Ovary (tissue), 9 donors: ENCODE results near the gene COL6A1. TPM values are rescaled to one million over a fixed set of nuclear protein-coding genes. Genes with fewer than 3 reads are reported as not detected.

Experiments
- DNase-seq, 5 donors: peaks; one replicate each; pipeline ENCODE4 v3.0.0-alpha.2; 2019 to 2020
- H3K27ac ChIP-seq, 2 donors: fragments of 200-600 bp; one replicate each; pipeline versions ENCODE4 v1.5.1 to v1.8.0; 2019 to 2022
- H3K27me3 ChIP-seq: fragments of 200-600 bp; one replicate; pipeline ENCODE4 v1.8.0; 2022
- H3K36me3 ChIP-seq: fragments of 200-600 bp; sonication (generic); one replicate; pipeline ENCODE4 v1.5.1; 2019
- H3K4me1 ChIP-seq: one replicate; pipeline ENCODE4 v1.8.1; 2013; ENCODE audit warnings: mild to moderate bottlenecking, moderate library complexity; ENCODE audit not compliant: insufficient read depth
- H3K4me3 ChIP-seq: fragments of 200-600 bp; sonication (generic); one replicate; pipeline ENCODE4 v1.5.1; 2017
- H3K9me3 ChIP-seq, 2 donors: fragments of 200-600 bp in 1 of 2; sonication (generic) in 1 of 2; one replicate each; pipeline versions ENCODE4 v1.5.1 to v1.8.1; 2013 to 2019; ENCODE audit warnings: mild to moderate bottlenecking in 1 of 2, moderate library complexity in 1 of 2
- EP300 ChIP-seq: sonication (generic); formaldehyde crosslinking; IDR thresholded peaks from one replicate; pipeline ENCODE4 v1.6.1; 2017; ENCODE audit warnings: antibody characterized with exemption
- POLR2A ChIP-seq: fragments of 450-650 bp; IDR thresholded peaks from one replicate; pipeline ENCODE4 v1.6.1; 2017; ENCODE audit warnings: antibody characterized with exemption, mild to moderate bottlenecking, moderate library complexity
- WGBS, 3 donors: extraction: QIAGEN DNeasy Blood & Tissue Kit in 1 of 3; methylation state at CpG; one replicate each; pipeline versions ENCODE4 v1.1.5 to v1.1.7; 2013 to 2017; 5-methylcytosine and 5-hydroxymethylcytosine counted together
- intact Hi-C, 4 donors: fragments of 100-400 bp; cut with DNase I; formaldehyde crosslinking; loops; one replicate each; pipeline versions ENCODE4 v1.11.0 to v1.15.1; 2022 to 2023
- polyA plus RNA-seq, 2 donors: library from polyadenylated mRNA; stranded (reverse); fragments of 200-250 nt in 1 of 2; fragments of 350-450 nt in 1 of 2; fragmentation: Illumina TruSeq in 1 of 2; extraction: RNeasy Lipid Tissue Mini Kit (QIAGEN cat#74804) in 1 of 2; gene quantifications; one replicate each; pipeline ENCODE4 v1.2.3, GENCODE V29; 2013 to 2014
- total RNA-seq, 7 donors: library from RNA; depleted of rRNA in 2 of 7; stranded (reverse); fragments of >200 nt in 2 of 7; fragmentation: NEBNext Ultra II Directional in 3 of 7; extraction: Animal tissue kit (Norgen Biotek cat#: 25700) in 3 of 7; gene quantifications; one replicate each; pipeline versions ENCODE4 v1.1.0 to v1.2.4, GENCODE V29; 2016 to 2023
- TF ChIP-seq, protein P1 (sequence below), 3 donors: fragments of 450-650 bp in 2 of 3; fragments of 200-600 bp in 1 of 3; IDR thresholded peaks; one replicate each; pipeline versions ENCODE4 v1.5.1 to v1.8.0; 2016 to 2022; ENCODE audit warnings: antibody characterized with exemption in 3 of 3, mild to moderate bottlenecking in 1 of 3
- donor health status: DM: no; HTN: no; CAD: no; lungs with moderate emphysema.
- donor health status: DM: no; HTN: no; CAD: no.
- donor health status: Bipolar disorder and iron deficiency.
- donor health status: DM: yes; HTN: yes; CAD: no.
- donor health status: DM: no; HTN: no; CAD: no.
- donor health status: DM: yes; HTN: yes; CAD: no.

Gene COL6A1
- total and polyA plus RNA-seq, 9 donors = 112 to 905 (median 731) TPM

DNA sequence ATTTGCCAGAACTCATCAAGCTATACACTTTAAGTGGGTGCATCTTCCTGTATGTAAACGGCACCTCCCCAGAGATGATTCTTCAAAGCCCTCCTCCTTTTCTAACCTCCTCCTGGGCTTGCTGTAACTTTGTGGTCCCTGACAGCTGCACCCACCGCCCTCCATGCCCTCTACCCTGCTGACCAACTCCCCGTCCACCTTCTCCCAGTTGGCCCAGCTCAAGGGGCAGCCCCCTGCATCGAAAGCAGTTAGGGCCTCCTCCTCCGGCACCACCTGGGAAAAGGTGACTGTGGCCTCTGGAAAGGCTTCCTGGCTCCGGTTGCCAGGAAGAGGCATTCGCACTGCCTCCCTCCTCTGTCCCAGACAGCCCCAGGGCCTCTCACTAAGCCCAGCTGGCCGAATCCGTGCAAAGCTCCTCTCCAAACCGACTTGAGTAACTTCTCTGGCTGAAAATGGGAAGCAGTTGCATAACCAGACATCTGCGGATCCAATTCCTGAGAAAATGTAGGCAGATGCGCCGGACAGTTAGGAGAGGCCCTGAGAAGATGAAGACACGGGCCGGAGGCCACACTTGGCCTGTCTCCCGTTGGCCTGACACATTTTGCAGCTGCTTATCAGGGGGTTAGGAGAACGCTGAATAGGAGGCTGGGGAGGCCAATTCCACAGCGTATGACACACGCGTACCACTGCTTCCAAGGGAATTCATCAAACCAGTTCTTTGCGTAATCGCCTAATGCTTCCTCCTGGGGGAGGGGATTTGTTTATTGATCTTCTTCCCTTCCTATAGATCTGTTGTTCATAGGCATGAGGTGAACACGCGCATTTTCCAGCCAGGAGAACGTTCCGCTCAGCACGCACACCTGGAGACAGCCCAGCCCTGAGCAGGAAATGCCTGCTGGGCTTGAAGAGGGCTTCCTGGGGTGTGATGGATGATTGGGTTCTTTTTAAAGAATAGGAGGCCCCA is 67.6 kb downstream of the COL6A1 start:
- Histone ChIP-seq H3K27me3 (no peaks in the 10 kb centered on the region), H3K36me3 (no peaks in the 10 kb centered on the region), H3K27ac (peak overlapping the region; percentile 84 to 96), H3K4me1 (peaks cover 17% of the 10 kb centered on the region), H3K9me3 (no peaks in the 10 kb centered on the region), H3K4me3 (no peak overlapping the region)
- DNase-seq = peak; percentile 92 to 97 (median 95)
- intact Hi-C loops = no loop called here
- TF ChIP-seq EP300 (peak; percentile 76), POLR2A (no peak)
- TF ChIP-seq, protein P1, sequence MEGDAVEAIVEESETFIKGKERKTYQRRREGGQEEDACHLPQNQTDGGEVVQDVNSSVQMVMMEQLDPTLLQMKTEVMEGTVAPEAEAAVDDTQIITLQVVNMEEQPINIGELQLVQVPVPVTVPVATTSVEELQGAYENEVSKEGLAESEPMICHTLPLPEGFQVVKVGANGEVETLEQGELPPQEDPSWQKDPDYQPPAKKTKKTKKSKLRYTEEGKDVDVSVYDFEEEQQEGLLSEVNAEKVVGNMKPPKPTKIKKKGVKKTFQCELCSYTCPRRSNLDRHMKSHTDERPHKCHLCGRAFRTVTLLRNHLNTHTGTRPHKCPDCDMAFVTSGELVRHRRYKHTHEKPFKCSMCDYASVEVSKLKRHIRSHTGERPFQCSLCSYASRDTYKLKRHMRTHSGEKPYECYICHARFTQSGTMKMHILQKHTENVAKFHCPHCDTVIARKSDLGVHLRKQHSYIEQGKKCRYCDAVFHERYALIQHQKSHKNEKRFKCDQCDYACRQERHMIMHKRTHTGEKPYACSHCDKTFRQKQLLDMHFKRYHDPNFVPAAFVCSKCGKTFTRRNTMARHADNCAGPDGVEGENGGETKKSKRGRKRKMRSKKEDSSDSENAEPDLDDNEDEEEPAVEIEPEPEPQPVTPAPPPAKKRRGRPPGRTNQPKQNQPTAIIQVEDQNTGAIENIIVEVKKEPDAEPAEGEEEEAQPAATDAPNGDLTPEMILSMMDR (IDR thresholded peaks at IDR 0.05) = no peak
- 23 to 29% (median 26%) methylated on average over 27 of the region's 27 CpGs for WGBS, 3 donors

DNA sequence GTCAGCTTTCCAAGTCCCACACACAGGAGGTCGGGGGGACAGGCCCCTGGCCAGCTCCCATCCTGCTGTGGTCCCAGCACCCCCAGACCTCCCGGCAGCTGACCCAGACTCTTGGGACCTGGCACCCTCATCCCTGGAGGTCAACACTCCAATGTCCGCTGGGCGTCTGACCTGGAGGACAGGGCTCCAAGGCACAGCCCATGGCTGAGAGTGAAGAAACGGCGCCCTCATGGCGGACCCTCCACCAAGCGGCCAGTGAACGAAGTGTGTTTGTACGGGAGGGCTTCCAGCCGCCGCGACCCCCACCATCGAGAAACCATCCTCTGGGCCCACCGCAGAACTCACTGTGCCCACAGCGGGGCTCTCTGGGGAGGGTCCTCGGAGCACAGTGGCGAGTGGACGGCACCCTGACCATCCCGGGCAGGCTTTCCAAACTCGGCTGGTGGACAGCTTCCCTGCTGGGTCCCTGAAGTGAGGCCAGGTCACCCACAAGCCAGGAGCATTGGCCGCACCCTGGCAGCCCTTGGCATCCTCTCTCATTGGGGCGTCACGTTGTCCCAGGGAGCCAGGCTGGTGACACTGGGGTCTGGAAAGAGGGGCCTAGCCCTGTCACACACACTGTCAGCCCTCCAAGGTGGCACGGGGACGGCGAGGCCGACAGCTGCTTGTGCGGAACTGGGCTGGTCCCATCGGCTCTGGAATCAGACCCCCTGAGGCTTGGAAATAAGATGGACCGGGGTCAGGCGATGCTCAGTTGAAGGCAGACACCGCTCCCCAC is 68.5 kb downstream of the COL6A1 start:
- DNase-seq = peak in 4 of 5 donors; percentile 57 to 69 (median 66)
- Histone ChIP-seq H3K27me3 (no peaks in the 10 kb centered on the region), H3K27ac (peak overlapping the region; percentile 84 to 96), H3K36me3 (no peaks in the 10 kb centered on the region), H3K9me3 (no peaks in the 10 kb centered on the region), H3K4me3 (no peak overlapping the region), H3K4me1 (peaks cover 23% of the 10 kb centered on the region)
- intact Hi-C loops = loop anchor here in 1 of 4 donors (10.0 kb wide), 1 partner anchor 75 kb away; no protein-coding TSS in a partner anchor
- WGBS, 3 donors = 88 to 92% (median 90%) methylated on average over 33 of the region's 33 CpGs
- TF ChIP-seq EP300 (no peak), POLR2A (no peak)
- TF ChIP-seq, protein P1 (IDR thresholded peaks at IDR 0.05) = no peak

DNA sequence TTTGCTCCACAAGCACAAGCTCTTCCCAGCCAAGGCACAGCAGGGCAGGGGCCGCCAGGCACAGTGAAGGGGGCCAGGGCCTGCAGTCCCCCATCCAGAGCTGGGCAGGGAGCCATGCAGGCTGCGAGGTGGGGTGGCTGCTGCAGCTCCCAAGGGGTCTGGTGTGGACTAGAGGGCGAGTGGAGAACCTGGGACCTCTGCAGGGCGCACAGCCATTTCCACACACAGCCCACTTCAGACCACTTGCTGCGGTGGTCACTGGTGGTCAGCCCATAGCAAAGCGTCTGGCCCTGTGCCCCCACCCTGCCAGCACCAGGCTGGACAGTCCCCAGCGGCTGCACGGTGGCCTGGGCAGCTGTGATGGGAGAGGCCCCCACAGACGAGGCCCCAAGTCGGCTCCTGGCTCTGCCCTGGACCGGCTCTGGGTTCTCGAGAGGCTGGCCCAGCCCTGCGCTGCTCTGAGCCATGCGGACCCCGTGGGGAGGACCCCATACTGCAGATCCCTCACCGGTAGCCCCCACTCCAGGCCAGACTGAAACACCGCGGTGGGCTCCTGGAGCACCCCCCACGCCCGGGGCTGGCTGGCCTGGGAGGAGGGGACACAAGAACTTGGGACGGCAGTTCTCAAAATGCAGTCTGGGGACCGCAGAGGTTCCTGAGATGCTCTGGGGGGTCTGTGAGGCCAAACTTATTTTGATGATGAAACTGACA is 69.3 kb downstream of the COL6A1 start:
- DNase-seq = peak in 3 of 5 donors; percentile 42 to 52 (median 48)
- Histone ChIP-seq H3K4me3 (no peak overlapping the region), H3K27ac (peak overlapping the region; percentile 84 to 96), H3K36me3 (no peaks in the 10 kb centered on the region), H3K4me1 (peaks cover 29% of the 10 kb centered on the region), H3K27me3 (no peaks in the 10 kb centered on the region), H3K9me3 (no peaks in the 10 kb centered on the region)
- intact Hi-C loops = loop anchor here in 1 of 4 donors (10.0 kb wide), 1 partner anchor 76 kb away; no protein-coding TSS in a partner anchor
- TF ChIP-seq EP300 (no peak), POLR2A (no peak)
- TF ChIP-seq, protein P1 (IDR thresholded peaks at IDR 0.05) = no peak
- 91 to 94% (median 92%) methylated on average over 20 to 22 of the region's 22 CpGs for WGBS, 3 donors

DNA sequence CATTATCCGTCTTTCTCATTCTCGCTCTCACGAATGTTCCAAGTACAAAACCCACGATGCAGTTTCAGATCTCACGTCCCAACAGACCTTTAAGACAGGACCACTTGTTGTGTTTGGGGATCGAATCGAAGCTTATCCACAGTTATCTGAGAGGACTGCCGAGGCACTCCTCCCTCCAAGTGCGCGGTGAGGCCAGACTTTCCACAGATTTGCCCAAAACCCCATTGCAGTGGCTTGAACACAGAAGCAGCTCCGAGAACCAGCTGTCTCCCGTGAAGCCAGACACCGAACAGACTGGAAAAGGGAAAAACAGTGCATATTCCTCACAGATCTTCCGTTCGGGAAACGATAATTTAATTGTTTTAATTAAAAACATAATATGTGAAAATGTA is 69.8 kb downstream of the COL6A1 start:
- 86 to 91% (median 87%) methylated on average over 16 of the region's 16 CpGs for WGBS, 3 donors
- H3K27ac ChIP-seq = peak overlapping the region in 1 of 2 donors; percentile 84

More for the DNA sequence above, 69.8 kb downstream of the COL6A1 start:
- Histone ChIP-seq H3K36me3 (no peaks in the 10 kb centered on the region), H3K4me1 (peaks cover 31% of the 10 kb centered on the region), H3K4me3 (no peak overlapping the region), H3K9me3 (no peaks in the 10 kb centered on the region), H3K27me3 (no peaks in the 10 kb centered on the region)
- TF ChIP-seq EP300 (no peak), POLR2A (no peak)
- TF ChIP-seq, protein P1 (IDR thresholded peaks at IDR 0.05) = no peak
- peak in 2 of 5 donors; percentile 15 to 17 for DNase-seq
- intact Hi-C loops = loop anchor here in 1 of 4 donors (10.0 kb wide), 1 partner anchor 77 kb away; no protein-coding TSS in a partner anchor
